C4-2B (cell line): Measurements from ENCODE around the gene CBLL1.

Experiments
- CTCF ChIP-seq: fragments of 450-650 bp; conservative IDR thresholded peaks from 2 replicates; pipeline ENCODE4 v1.5.1; 2017; ENCODE audit warnings: mild to moderate bottlenecking
- ZFX ChIP-seq: fragments of 450-650 bp; IDR thresholded peaks from 2 replicates; pipeline ENCODE4 v1.6.1; 2017

DNA sequence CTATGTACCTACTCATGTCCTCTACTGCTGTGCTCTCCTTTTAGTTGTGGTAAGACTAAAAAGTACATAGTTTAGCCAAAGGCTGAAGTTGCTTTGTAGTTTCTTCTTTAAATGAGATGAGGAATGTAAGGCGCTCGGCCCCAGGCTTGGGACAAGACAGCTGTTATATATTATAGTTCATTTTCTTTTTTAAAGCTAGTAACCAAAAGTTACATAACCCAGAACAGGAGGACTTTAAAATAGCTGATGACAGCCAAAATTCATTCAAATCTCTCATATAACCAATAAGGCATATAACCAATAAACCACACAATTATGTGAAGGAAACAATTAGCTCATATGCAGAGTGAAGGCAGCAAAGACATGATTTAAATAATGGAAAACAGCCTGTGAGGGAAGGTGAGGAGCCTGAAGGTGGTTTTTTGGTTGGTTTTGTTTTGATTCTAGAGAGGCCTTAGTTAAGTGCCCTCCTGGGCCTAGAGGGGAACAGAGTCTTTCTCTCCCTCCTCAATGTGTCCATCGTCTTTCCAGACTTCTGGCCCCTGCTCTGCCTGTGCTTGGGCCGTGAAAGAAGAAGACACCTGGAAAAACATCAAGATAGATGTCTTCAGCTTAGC, 47.5 kb upstream of the CBLL1 start:
- TF ChIP-seq CTCF = no peak
- TF ChIP-seq ZFX = no peak
